Measurements from ENCODE around the gene AIRE.

AIRE gene

GRCh38 chr21:44319407-44320065, 33.9 kb downstream of the AIRE start:
- peak overlapping the region; percentile 56 for H2AK5ac ChIP-seq (ENCODE audit: low read depth, low read length)
- H3K27ac ChIP-seq (replicated peaks; ENCODE audit: low read length): no peak overlapping the region
- peak overlapping the region; percentile 31 for H3K23ac ChIP-seq (ENCODE audit: low read depth, low read length, poor library complexity)
- no peak overlapping the region for H3K18ac ChIP-seq (ENCODE audit: low read length)
- peaks cover 14 to 89% of the 10 kb centered on the region in 2 donors for H3K36me3 ChIP-seq (replicated peaks in 1 of 2; ENCODE audit: control insufficient read depth in 2 of 2, insufficient read depth in 2 of 2, low read length in 2 of 2)
- no peak for DNase-seq (ENCODE audit: low spot score)
- H2BK5ac ChIP-seq (ENCODE audit: low read length): no peak overlapping the region
- no peak overlapping the region for H2BK15ac ChIP-seq (ENCODE audit: low read length)
- peak overlapping the region; percentile 23 for H3K4ac ChIP-seq (ENCODE audit: low read length)
- H3K4me3 ChIP-seq (ENCODE audit: low read length in 2 of 2): peak overlapping the region in 1 of 2 donors; percentile 25
- H3K4me1 ChIP-seq (ENCODE audit: control insufficient read depth in 2 of 2, insufficient read depth in 1 of 2, low read depth in 1 of 2, low read length in 2 of 2): no peaks in the 10 kb centered on the region
- peak overlapping the region; percentile 80 for H3K9ac ChIP-seq (ENCODE audit: low read depth, low read length, poor library complexity)
- WGBS, 2 donors (ENCODE audit: extremely low coverage in 2 of 2, insufficient read length in 2 of 2, insufficient replicate concordance in 1 of 2): no CpG with 5 or more reads among the region's 35 CpGs
- no peak overlapping the region for H2BK120ac ChIP-seq (ENCODE audit: low read depth, low read length)
- peaks cover 0 to 2% of the 10 kb centered on the region in 2 donors for H3K9me3 ChIP-seq (replicated peaks in 1 of 2; ENCODE audit: control insufficient read depth in 2 of 2, insufficient read depth in 1 of 2, low read depth in 1 of 2, low read length in 2 of 2)
- no peak overlapping the region for H3K4me2 ChIP-seq (ENCODE audit: insufficient read depth, low read length, poor library complexity, severe bottlenecking)
- H2BK12ac ChIP-seq (ENCODE audit: low read length): no peak overlapping the region
- H4K8ac ChIP-seq (ENCODE audit: low read depth, low read length): no peak overlapping the region
- no peak overlapping the region for H4K91ac ChIP-seq (ENCODE audit: low read depth, low read length, poor library complexity)
- H3K14ac ChIP-seq (ENCODE audit: low read length): peak overlapping the region; percentile 17
- no peaks in the 10 kb centered on the region for H3K27me3 ChIP-seq (ENCODE audit: control insufficient read depth in 3 of 3, insufficient read depth in 3 of 3, low read depth in 1 of 3, low read length in 3 of 3)
- H3K79me1 ChIP-seq (ENCODE audit: low read depth, low read length): peaks cover 8% of the 10 kb centered on the region
- no peak overlapping the region for H2AFZ ChIP-seq (ENCODE audit: low read length)

GRCh38 chr21:44320847-44321246, 35.2 kb downstream of the AIRE start:
- Histone ChIP-seq H3K27me3 (ENCODE audit: control insufficient read depth in 3 of 3, insufficient read depth in 3 of 3, low read depth in 1 of 3, low read length in 3 of 3) (no peaks in the 10 kb centered on the region), H2BK5ac (ENCODE audit: low read length) (no peak overlapping the region), H3K23ac (ENCODE audit: low read depth, low read length, poor library complexity) (no peak overlapping the region), H3K9ac (ENCODE audit: low read depth, low read length, poor library complexity) (no peak overlapping the region), H3K4ac (ENCODE audit: low read length) (no peak overlapping the region), H4K8ac (ENCODE audit: low read depth, low read length) (no peak overlapping the region), H3K18ac (ENCODE audit: low read length) (no peak overlapping the region), H2BK15ac (ENCODE audit: low read length) (no peak overlapping the region), H3K4me1 (ENCODE audit: control insufficient read depth in 2 of 2, insufficient read depth in 1 of 2, low read depth in 1 of 2, low read length in 2 of 2) (no peaks in the 10 kb centered on the region), H2BK12ac (ENCODE audit: low read length) (no peak overlapping the region), H2AFZ (ENCODE audit: low read length) (no peak overlapping the region), H3K27ac (replicated peaks; ENCODE audit: low read length) (no peak overlapping the region), H3K36me3 (replicated peaks in 1 of 2; ENCODE audit: control insufficient read depth in 2 of 2, insufficient read depth in 2 of 2, low read length in 2 of 2) (peaks cover 14 to 91% of the 10 kb centered on the region in 2 donors), H3K9me3 (replicated peaks in 1 of 2; ENCODE audit: control insufficient read depth in 2 of 2, insufficient read depth in 1 of 2, low read depth in 1 of 2, low read length in 2 of 2) (peaks cover 0 to 2% of the 10 kb centered on the region in 2 donors), H3K4me3 (ENCODE audit: low read length in 2 of 2) (no peak overlapping the region), H3K79me1 (ENCODE audit: low read depth, low read length) (peaks cover 8% of the 10 kb centered on the region), H2AK5ac (ENCODE audit: low read depth, low read length) (no peak overlapping the region), H3K14ac (ENCODE audit: low read length) (no peak overlapping the region), H2BK120ac (ENCODE audit: low read depth, low read length) (no peak overlapping the region), H3K4me2 (ENCODE audit: insufficient read depth, low read length, poor library complexity, severe bottlenecking) (no peak overlapping the region), H4K91ac (ENCODE audit: low read depth, low read length, poor library complexity) (no peak overlapping the region)
- no peak for DNase-seq (ENCODE audit: low spot score)
- no CpG with 5 or more reads among the region's 13 CpGs for WGBS, 2 donors (ENCODE audit: extremely low coverage in 2 of 2, insufficient read length in 2 of 2, insufficient replicate concordance in 1 of 2)

GRCh38 chr21:44321846-44322450, 36.3 kb downstream of the AIRE start:
- Histone ChIP-seq H3K9me3 (replicated peaks in 1 of 2; ENCODE audit: control insufficient read depth in 2 of 2, insufficient read depth in 1 of 2, low read depth in 1 of 2, low read length in 2 of 2) (no peaks in the 10 kb centered on the region), H2BK15ac (ENCODE audit: low read length) (no peak overlapping the region), H4K8ac (ENCODE audit: low read depth, low read length) (no peak overlapping the region), H3K27ac (replicated peaks; ENCODE audit: low read length) (no peak overlapping the region), H3K9ac (ENCODE audit: low read depth, low read length, poor library complexity) (no peak overlapping the region), H2BK120ac (ENCODE audit: low read depth, low read length) (no peak overlapping the region), H3K27me3 (ENCODE audit: control insufficient read depth in 3 of 3, insufficient read depth in 3 of 3, low read depth in 1 of 3, low read length in 3 of 3) (no peaks in the 10 kb centered on the region), H3K4me1 (ENCODE audit: control insufficient read depth in 2 of 2, insufficient read depth in 1 of 2, low read depth in 1 of 2, low read length in 2 of 2) (no peaks in the 10 kb centered on the region), H3K23ac (ENCODE audit: low read depth, low read length, poor library complexity) (peak overlapping the region; percentile 58), H3K79me1 (ENCODE audit: low read depth, low read length) (peaks cover 8% of the 10 kb centered on the region), H3K36me3 (replicated peaks in 1 of 2; ENCODE audit: control insufficient read depth in 2 of 2, insufficient read depth in 2 of 2, low read length in 2 of 2) (peaks cover 10 to 90% of the 10 kb centered on the region in 2 donors), H2AK5ac (ENCODE audit: low read depth, low read length) (no peak overlapping the region), H3K4me2 (ENCODE audit: insufficient read depth, low read length, poor library complexity, severe bottlenecking) (no peak overlapping the region), H2AFZ (ENCODE audit: low read length) (no peak overlapping the region), H3K4me3 (ENCODE audit: low read length in 2 of 2) (no peak overlapping the region), H2BK12ac (ENCODE audit: low read length) (no peak overlapping the region), H3K4ac (ENCODE audit: low read length) (no peak overlapping the region), H3K14ac (ENCODE audit: low read length) (no peak overlapping the region), H2BK5ac (ENCODE audit: low read length) (no peak overlapping the region), H4K91ac (ENCODE audit: low read depth, low read length, poor library complexity) (no peak overlapping the region), H3K18ac (ENCODE audit: low read length) (no peak overlapping the region)
- no peak for DNase-seq (ENCODE audit: low spot score)
- no CpG with 5 or more reads among the region's 23 CpGs for WGBS, 2 donors (ENCODE audit: extremely low coverage in 2 of 2, insufficient read length in 2 of 2, insufficient replicate concordance in 1 of 2)

- Histone ChIP-seq H3K9ac (ENCODE audit: low read depth, low read length, poor library complexity) (peak overlapping the region; percentile 2), H2BK12ac (ENCODE audit: low read length) (no peak overlapping the region), H3K79me1 (ENCODE audit: low read depth, low read length) (peaks cover 8% of the 10 kb centered on the region), H3K4me1 (ENCODE audit: control insufficient read depth in 2 of 2, insufficient read depth in 1 of 2, low read depth in 1 of 2, low read length in 2 of 2) (no peaks in the 10 kb centered on the region), H3K4me3 (ENCODE audit: low read length in 2 of 2) (no peak overlapping the region), H3K27ac (replicated peaks; ENCODE audit: low read length) (no peak overlapping the region), H3K14ac (ENCODE audit: low read length) (no peak overlapping the region), H2BK15ac (ENCODE audit: low read length) (no peak overlapping the region), H3K4ac (ENCODE audit: low read length) (no peak overlapping the region), H2BK5ac (ENCODE audit: low read length) (no peak overlapping the region), H3K18ac (ENCODE audit: low read length) (no peak overlapping the region), H3K36me3 (replicated peaks in 1 of 2; ENCODE audit: control insufficient read depth in 2 of 2, insufficient read depth in 2 of 2, low read length in 2 of 2) (peaks cover 8 to 91% of the 10 kb centered on the region in 2 donors), H3K4me2 (ENCODE audit: insufficient read depth, low read length, poor library complexity, severe bottlenecking) (no peak overlapping the region), H2AFZ (ENCODE audit: low read length) (no peak overlapping the region), H2BK120ac (ENCODE audit: low read depth, low read length) (no peak overlapping the region), H4K91ac (ENCODE audit: low read depth, low read length, poor library complexity) (no peak overlapping the region), H3K23ac (ENCODE audit: low read depth, low read length, poor library complexity) (no peak overlapping the region), H3K9me3 (replicated peaks in 1 of 2; ENCODE audit: control insufficient read depth in 2 of 2, insufficient read depth in 1 of 2, low read depth in 1 of 2, low read length in 2 of 2) (no peaks in the 10 kb centered on the region), H3K27me3 (ENCODE audit: control insufficient read depth in 3 of 3, insufficient read depth in 3 of 3, low read depth in 1 of 3, low read length in 3 of 3) (no peaks in the 10 kb centered on the region), H4K8ac (ENCODE audit: low read depth, low read length) (no peak overlapping the region), H2AK5ac (ENCODE audit: low read depth, low read length) (no peak overlapping the region)
- WGBS, 2 donors (ENCODE audit: extremely low coverage in 2 of 2, insufficient read length in 2 of 2, insufficient replicate concordance in 1 of 2): no CpG with 5 or more reads among the region's 38 CpGs
- DNase-seq (ENCODE audit: low spot score): no peak
These were observed 37.1 kb downstream of the AIRE start for GRCh38 chr21:44322621-44323325.

All from neuronal stem cell (in vitro differentiated cells).